ENCODE results near the gene SSBP3.

DNA sequence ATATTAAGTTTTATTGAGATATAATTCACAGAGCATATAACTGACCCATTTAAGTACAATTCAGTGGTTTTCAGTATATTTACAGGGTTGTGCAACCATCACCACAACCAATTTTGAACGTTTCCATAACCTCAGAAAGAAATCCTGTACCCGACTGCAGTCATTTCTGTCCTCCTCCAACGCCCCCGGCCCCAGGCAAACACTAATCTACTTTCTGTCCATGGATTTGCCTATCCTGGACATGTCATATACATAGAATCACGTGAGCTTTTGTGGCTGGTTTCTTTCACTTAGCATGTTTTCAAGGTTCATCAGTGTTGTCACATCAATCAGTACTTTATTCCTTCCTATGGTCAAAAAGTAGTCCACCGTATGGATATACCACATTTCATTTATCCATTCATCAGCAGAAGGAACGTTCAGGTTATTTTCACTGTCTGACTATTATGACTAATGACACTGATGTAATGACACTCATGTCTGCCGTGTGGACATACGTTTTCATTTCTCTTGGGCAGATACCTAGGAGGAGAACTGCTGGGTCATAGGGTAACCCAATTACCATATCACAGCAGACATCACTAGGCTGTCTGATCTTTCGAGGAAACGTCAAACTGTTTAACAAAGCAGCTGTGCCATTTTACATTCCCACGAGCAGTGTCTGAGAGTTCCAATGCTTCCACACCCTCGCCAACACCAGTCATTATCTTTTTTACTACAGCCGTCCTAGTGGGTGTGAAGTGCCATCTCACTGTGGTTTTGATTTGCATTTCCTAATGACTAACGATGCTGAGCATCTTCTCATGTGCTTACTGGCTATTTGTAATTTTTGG lies 175.5 kb downstream of the SSBP3 start:
- TF ChIP-seq, protein P1, sequence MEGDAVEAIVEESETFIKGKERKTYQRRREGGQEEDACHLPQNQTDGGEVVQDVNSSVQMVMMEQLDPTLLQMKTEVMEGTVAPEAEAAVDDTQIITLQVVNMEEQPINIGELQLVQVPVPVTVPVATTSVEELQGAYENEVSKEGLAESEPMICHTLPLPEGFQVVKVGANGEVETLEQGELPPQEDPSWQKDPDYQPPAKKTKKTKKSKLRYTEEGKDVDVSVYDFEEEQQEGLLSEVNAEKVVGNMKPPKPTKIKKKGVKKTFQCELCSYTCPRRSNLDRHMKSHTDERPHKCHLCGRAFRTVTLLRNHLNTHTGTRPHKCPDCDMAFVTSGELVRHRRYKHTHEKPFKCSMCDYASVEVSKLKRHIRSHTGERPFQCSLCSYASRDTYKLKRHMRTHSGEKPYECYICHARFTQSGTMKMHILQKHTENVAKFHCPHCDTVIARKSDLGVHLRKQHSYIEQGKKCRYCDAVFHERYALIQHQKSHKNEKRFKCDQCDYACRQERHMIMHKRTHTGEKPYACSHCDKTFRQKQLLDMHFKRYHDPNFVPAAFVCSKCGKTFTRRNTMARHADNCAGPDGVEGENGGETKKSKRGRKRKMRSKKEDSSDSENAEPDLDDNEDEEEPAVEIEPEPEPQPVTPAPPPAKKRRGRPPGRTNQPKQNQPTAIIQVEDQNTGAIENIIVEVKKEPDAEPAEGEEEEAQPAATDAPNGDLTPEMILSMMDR (IDR thresholded peaks at IDR 0.05), result no peak
- TF ChIP-seq POLR2A (IDR thresholded peaks at IDR 0.05), result no peak

All from body of pancreas (tissue), 4 donors.